ENCODE data around the gene HBG2.

Gene HBG2

GRCh38 chr11:5234381-5234834 is 20.2 kb downstream of the HBG2 start, which contains the start of gene HBD:
HBD (minus strand) TSS chr11:5234483; CDS start chr11:5234433, 50 bp downstream.
- Histone ChIP-seq H3K4me1 (ENCODE audit: insufficient read depth, low read length, poor library complexity, severe bottlenecking) (no peaks in the 10 kb centered on the region), H2AFZ (ENCODE audit: low read length) (peak within 1 kb of the TSS; percentile 72; the same call in 1 of the 2 replicates), H3K4me2 (ENCODE audit: low read depth, low read length, poor library complexity, severe bottlenecking) (peak within 1 kb of the TSS; percentile 68)

GRCh38 chr11:5233307-5233706 is 21.3 kb downstream of the HBG2 start:
- no peaks in the 10 kb centered on the region for H3K79me2 ChIP-seq (ENCODE audit: insufficient read depth, low read length)
- H3F3A ChIP-seq (ENCODE audit: low read depth) = no peaks in the 10 kb centered on the region
- H3K4me3 ChIP-seq (ENCODE audit: low read length, poor library complexity, severe bottlenecking) = no peak overlapping the region
- H3K27me3 ChIP-seq (ENCODE audit: insufficient read depth, low read length, poor library complexity, severe bottlenecking) = no peaks in the 10 kb centered on the region
- no peaks in the 10 kb centered on the region for H3K9me2 ChIP-seq (replicated peaks; ENCODE audit: low read depth, low read length)
- H3K9ac ChIP-seq (ENCODE audit: low read depth, low read length, poor library complexity, severe bottlenecking) = no peak overlapping the region
- no peak overlapping the region for H3K4me2 ChIP-seq (ENCODE audit: low read depth, low read length, poor library complexity, severe bottlenecking)
- no peaks in the 10 kb centered on the region for H3K4me1 ChIP-seq (ENCODE audit: insufficient read depth, low read length, poor library complexity, severe bottlenecking)
- no peak overlapping the region for H2AFZ ChIP-seq (ENCODE audit: low read length)
- no peaks in the 10 kb centered on the region for H3K36me3 ChIP-seq (ENCODE audit: insufficient read depth, low read length)
- H3K9me3 ChIP-seq (ENCODE audit: insufficient read depth, low read depth, low read length) = no peaks in the 10 kb centered on the region
- TF ChIP-seq CTCF (conservative IDR thresholded peaks at IDR 0.05; ENCODE audit: low read length) (no peak), EZH2phosphoT487 (IDR thresholded peaks at IDR 0.05; ENCODE audit: borderline replicate concordance) (no peak)
- no peaks in the 10 kb centered on the region for H4K20me1 ChIP-seq (ENCODE audit: insufficient read depth, low read length, poor library complexity, severe bottlenecking)

More at GRCh38 chr11:5234381-5234834, 20.2 kb downstream of the HBG2 start, which contains the start of gene HBD:
- Histone ChIP-seq H3K4me3 (ENCODE audit: low read length, poor library complexity, severe bottlenecking) (peak within 1 kb of the TSS; percentile 53), H3K9me2 (replicated peaks; ENCODE audit: low read depth, low read length) (no peaks in the 10 kb centered on the region), H3F3A (ENCODE audit: low read depth) (no peaks in the 10 kb centered on the region), H3K36me3 (ENCODE audit: insufficient read depth, low read length) (no peaks in the 10 kb centered on the region), H3K9ac (ENCODE audit: low read depth, low read length, poor library complexity, severe bottlenecking) (peak within 1 kb of the TSS; percentile 57), H4K20me1 (ENCODE audit: insufficient read depth, low read length, poor library complexity, severe bottlenecking) (no peaks in the 10 kb centered on the region), H3K79me2 (ENCODE audit: insufficient read depth, low read length) (no peaks in the 10 kb centered on the region), H3K27me3 (ENCODE audit: insufficient read depth, low read length, poor library complexity, severe bottlenecking) (no peaks in the 10 kb centered on the region), H3K9me3 (ENCODE audit: insufficient read depth, low read depth, low read length) (no peaks in the 10 kb centered on the region)
- TF ChIP-seq CTCF (conservative IDR thresholded peaks at IDR 0.05; ENCODE audit: low read length) (no peak), EZH2phosphoT487 (IDR thresholded peaks at IDR 0.05; ENCODE audit: borderline replicate concordance) (no peak)

GRCh38 chr11:5232821-5233220 is 21.8 kb downstream of the HBG2 start:
- Histone ChIP-seq H3K79me2 (ENCODE audit: insufficient read depth, low read length) (no peaks in the 10 kb centered on the region), H3F3A (ENCODE audit: low read depth) (no peaks in the 10 kb centered on the region), H3K9me2 (replicated peaks; ENCODE audit: low read depth, low read length) (no peaks in the 10 kb centered on the region), H3K36me3 (ENCODE audit: insufficient read depth, low read length) (no peaks in the 10 kb centered on the region), H2AFZ (ENCODE audit: low read length) (no peak overlapping the region), H3K27me3 (ENCODE audit: insufficient read depth, low read length, poor library complexity, severe bottlenecking) (no peaks in the 10 kb centered on the region), H3K4me1 (ENCODE audit: insufficient read depth, low read length, poor library complexity, severe bottlenecking) (no peaks in the 10 kb centered on the region), H3K4me2 (ENCODE audit: low read depth, low read length, poor library complexity, severe bottlenecking) (no peak overlapping the region), H4K20me1 (ENCODE audit: insufficient read depth, low read length, poor library complexity, severe bottlenecking) (no peaks in the 10 kb centered on the region), H3K4me3 (ENCODE audit: low read length, poor library complexity, severe bottlenecking) (no peak overlapping the region), H3K9ac (ENCODE audit: low read depth, low read length, poor library complexity, severe bottlenecking) (no peak overlapping the region), H3K9me3 (ENCODE audit: insufficient read depth, low read depth, low read length) (no peaks in the 10 kb centered on the region)
- TF ChIP-seq EZH2phosphoT487 (IDR thresholded peaks at IDR 0.05; ENCODE audit: borderline replicate concordance) (no peak), CTCF (conservative IDR thresholded peaks at IDR 0.05; ENCODE audit: low read length) (no peak)

Data from Loucy (cell line).